Activated CD8-positive, alpha-beta memory T cell treated with anti-CD3 and anti-CD28 coated beads, Interleukin-2, amount 50 U/mL, for 1 hour (primary cell): Measurements from ENCODE around the gene ADH1C.

Experiments
- DNase-seq: peaks from one replicate; pipeline ENCODE4 v3.0.0-alpha.2; 2020; ENCODE audit errors: extremely low read depth

ADH1C gene

GRCh38 chr4:99301376-99302164, 51.0 kb downstream of the ADH1C start:
- DNase-seq = no peak

GRCh38 chr4:99300934-99301333, 51.6 kb downstream of the ADH1C start:
- no peak for DNase-seq

GRCh38 chr4:99293357-99293756, 59.2 kb downstream of the ADH1C start:
- DNase-seq = no peak

- no peak for DNase-seq
These were observed 61.4 kb downstream of the ADH1C start, which contains the start of gene ADH1A for GRCh38 chr4:99290848-99291786. Gene ADH1A, minus strand, starts transcription at chr4:99290985. Its CDS starts 71 bp downstream, at chr4:99290914.
